Kidney epithelial cell (primary cell): ENCODE measurements around the gene MYLK. TPM values are rescaled to one million over a fixed set of nuclear protein-coding genes. Genes with fewer than 3 reads are reported as not detected.

Experiments used
- DNase-seq: peaks from one replicate; pipeline ENCODE4 v3.0.0-alpha.2; 2010; ENCODE audit warnings: low read depth
- H3K27me3 ChIP-seq: 2 replicates; pipeline ENCODE4 v1.6.0; 2011; ENCODE audit warnings: low read length; ENCODE audit not compliant: control insufficient read depth, insufficient read depth
- H3K36me3 ChIP-seq: 2 replicates; pipeline ENCODE4 v1.5.1; 2011; ENCODE audit warnings: low read length; ENCODE audit not compliant: control insufficient read depth, insufficient read depth
- H3K4me3 ChIP-seq: 2 replicates; pipeline ENCODE4 v1.5.1; 2011; ENCODE audit warnings: low read depth, mild to moderate bottlenecking, control low read depth, low read length
- total RNA-seq: library from RNA; depleted of rRNA; stranded (reverse); fragments of >200 nt; gene quantifications from 2 replicates; pipeline ENCODE4 v1.2.3, GENCODE V29; 2015
- TF ChIP-seq, protein P1 (sequence below): IDR thresholded peaks from 2 replicates; pipeline ENCODE4 v1.5.1; 2011; ENCODE audit warnings: mild to moderate bottlenecking, moderate library complexity, low read length, control low read depth, inconsistent platforms; ENCODE audit not compliant: insufficient read depth, poor library complexity, severe bottlenecking

MYLK gene
- total RNA-seq, 1 donor from 2014 or later: 49.7 TPM

DNA sequence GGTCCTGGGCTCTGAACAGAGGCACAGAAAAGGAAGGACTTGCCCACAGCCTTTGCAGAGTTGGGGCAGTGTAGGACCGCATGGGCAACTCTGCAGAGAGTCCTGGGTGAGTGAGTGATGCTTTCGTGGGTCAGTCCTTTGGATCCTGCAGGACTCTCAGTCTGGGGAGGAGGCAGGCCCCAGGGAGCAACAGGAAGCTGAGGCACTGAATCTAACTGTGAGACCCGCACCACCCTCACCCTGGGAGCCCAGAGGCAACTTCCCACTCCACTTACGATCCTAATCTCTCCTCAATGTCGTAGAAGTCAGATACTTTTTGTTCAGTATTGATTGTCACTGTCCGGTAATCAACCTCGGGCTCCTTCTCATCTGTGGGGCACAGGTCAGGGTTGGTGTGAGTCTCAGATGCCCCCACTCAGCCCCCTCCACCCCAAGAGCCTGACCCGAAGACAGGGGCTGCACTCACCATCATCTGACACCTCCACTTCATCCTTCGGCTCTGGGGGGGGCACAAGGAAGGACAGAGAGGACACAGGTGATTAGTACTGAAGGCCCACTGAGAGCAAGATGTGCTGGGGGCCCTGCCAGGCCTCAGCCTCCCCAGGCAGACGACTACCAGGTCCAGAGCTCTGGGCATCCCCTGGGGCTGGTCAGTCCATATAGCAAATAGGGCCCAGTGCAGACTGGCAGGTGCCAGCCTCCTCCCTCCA is 235.3 kb downstream of the MYLK start:
- TF ChIP-seq, protein P1, sequence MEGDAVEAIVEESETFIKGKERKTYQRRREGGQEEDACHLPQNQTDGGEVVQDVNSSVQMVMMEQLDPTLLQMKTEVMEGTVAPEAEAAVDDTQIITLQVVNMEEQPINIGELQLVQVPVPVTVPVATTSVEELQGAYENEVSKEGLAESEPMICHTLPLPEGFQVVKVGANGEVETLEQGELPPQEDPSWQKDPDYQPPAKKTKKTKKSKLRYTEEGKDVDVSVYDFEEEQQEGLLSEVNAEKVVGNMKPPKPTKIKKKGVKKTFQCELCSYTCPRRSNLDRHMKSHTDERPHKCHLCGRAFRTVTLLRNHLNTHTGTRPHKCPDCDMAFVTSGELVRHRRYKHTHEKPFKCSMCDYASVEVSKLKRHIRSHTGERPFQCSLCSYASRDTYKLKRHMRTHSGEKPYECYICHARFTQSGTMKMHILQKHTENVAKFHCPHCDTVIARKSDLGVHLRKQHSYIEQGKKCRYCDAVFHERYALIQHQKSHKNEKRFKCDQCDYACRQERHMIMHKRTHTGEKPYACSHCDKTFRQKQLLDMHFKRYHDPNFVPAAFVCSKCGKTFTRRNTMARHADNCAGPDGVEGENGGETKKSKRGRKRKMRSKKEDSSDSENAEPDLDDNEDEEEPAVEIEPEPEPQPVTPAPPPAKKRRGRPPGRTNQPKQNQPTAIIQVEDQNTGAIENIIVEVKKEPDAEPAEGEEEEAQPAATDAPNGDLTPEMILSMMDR: no peak
- Histone ChIP-seq H3K27me3 (no peaks in the 10 kb centered on the region), H3K4me3 (no peak overlapping the region), H3K36me3 (peaks cover 11% of the 10 kb centered on the region)
- no peak for DNase-seq

DNA sequence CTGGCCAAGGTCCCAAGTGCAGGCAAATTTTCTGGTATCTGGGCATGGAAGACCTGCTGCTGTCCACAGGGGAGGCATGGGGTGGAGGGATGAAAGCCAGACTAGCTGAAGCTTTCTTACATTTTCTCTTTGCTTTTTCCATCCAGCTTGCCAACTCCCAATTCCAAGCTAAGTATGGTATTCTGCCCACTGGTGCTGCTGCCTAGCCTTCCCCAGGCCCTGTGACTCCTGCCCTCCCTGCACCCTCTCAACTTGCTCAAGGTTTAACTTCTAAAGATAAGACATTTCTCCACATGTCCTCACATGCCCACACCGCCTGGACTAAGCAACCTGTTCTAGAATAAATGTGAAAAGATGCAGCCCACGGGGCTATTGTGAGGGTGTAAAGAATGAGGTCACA is 239.8 kb downstream of the MYLK start:
- Histone ChIP-seq H3K4me3 (no peak overlapping the region), H3K36me3 (peaks cover 3% of the 10 kb centered on the region), H3K27me3 (no peaks in the 10 kb centered on the region)
- no peak for DNase-seq
- TF ChIP-seq, protein P1: no peak

DNA sequence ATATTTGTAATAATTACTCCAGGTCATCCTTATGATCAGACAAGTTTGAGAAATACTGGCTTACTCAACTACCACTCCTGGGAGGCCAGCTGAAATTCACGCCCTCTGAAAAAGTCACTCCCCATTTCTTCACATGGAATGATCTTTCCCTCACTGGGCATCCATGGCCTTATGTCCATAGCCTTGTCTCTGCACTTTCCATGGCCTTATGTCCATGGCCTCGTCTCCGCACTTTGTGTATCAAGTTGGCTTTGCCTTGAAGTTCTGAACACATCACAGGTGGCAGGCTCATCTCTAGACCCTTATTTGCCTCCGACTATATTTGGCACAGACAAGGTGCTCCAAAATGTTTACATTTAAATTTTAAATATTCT is 241.2 kb downstream of the MYLK start:
- Histone ChIP-seq H3K36me3 (peaks cover 3% of the 10 kb centered on the region), H3K4me3 (no peak overlapping the region), H3K27me3 (no peaks in the 10 kb centered on the region)
- DNase-seq: no peak
- TF ChIP-seq, protein P1: no peak

DNA sequence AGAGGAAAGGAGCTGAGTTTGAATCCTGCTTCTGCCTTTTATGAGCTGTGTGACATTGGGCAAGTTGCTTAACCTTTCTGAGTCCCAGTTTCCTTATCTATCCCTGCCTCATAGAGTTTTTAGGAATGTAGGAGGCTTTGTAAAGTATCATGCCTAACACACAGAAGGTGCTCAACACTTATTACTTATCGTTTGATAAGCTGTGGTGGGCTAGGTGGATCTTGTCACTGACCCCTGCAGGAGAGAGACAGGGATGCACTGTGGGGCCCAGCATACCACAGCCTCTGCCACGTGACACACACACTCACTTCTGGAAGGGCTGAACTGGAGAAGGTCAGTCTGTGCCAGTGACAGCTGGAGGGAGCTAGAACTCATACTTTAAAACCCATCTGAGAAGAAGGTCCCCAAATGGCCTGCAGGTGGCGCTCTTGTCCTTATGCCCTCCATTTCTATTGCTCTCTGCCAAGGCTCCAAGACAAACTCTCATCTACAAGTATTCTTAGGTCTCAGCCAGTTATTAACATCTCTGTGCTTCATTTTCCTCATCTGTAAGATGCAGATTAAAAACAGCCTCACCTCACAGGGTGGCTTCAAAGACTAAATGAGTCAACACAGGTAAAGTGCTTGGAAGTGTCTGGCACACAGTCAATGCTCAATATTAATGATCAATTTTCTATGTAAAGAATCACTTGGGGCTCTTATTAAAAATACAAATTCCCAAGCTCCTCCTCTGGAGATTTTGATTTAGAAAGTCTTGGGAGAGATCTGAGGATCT is 241.8 kb downstream of the MYLK start:
- TF ChIP-seq, protein P1: peak; percentile 94
- Histone ChIP-seq H3K36me3 (peaks cover 2% of the 10 kb centered on the region), H3K27me3 (no peaks in the 10 kb centered on the region), H3K4me3 (no peak overlapping the region)
- peak; percentile 51 for DNase-seq

DNA sequence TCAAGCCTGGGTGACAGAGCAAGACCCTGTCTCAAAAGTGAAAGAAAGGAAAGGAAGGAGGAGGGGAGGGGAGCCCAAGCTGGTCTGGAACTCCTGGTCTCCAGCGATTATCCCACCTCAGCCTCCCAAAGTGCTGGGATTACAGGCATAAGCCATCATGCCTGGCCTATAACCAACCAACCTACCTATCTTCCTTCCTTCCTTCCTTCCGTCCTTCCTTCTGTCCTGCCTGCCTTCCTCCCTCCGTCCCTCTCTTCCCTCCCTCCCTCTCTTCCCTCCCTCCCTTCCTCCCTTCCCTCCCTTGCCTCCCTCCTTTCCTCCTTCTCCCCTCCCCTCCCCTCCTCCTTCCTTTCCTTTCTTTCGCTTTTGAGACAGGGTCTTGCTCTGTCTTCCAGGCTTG is 242.6 kb downstream of the MYLK start:
- TF ChIP-seq, protein P1: no peak
- no peak for DNase-seq
- Histone ChIP-seq H3K36me3 (peaks cover 2% of the 10 kb centered on the region), H3K27me3 (no peaks in the 10 kb centered on the region), H3K4me3 (no peak overlapping the region)
